GM18868 (cell line): ENCODE measurements around the gene MRPS6.

Experiments used
- ATAC-seq: cut with Tn5 transposase; IDR thresholded peaks from one replicate; pipeline ENCODE4 v1.9.1; 2021; ENCODE audit warnings: mild to moderate bottlenecking, moderate library complexity; ENCODE audit not compliant: unreplicated experiment

The MRPS6 gene

DNA sequence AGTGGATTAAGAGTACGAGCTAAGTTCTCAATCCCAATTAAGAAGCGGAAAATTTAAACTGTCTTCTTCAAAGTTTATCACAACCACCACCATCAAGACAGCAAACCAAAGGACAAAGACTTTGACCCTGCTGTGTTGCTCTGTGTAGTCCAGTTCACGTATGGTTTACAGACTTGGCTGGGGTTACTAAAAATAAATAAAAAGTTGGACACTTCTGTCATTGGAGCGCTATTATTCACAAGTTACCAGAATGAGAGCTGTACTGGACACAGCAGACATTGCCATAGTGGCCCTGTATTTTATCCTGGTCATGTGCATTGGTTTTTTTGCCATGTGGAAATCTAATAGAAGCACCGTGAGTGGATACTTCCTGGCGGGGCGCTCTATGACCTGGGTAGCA is 21.6 kb downstream of the MRPS6 start:
- no peak for ATAC-seq

GRCh38 chr21:34097442-34097841 is 24.1 kb downstream of the MRPS6 start:
- no peak for ATAC-seq

DNA sequence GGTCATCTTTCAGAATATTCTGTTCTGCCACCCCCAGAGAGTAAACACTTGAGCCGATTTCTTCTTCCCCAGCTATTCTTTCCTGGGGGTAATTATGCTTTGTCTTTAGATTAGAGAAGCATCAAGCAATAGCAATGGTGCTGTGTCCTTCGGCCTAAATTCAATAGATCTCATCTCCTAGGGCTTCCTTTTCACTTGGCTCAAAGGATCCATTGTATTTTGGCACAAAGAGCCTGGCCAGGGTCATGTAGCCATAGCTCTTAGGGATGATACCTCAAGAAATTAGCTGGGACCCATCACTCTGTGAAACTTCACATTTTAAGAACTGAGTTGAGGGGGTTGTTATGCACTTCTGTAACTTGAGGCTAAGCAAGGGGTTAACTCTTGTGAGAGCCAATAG is 27.0 kb downstream of the MRPS6 start:
- no peak for ATAC-seq

- no peak for ATAC-seq
These were observed 27.4 kb downstream of the MRPS6 start for GRCh38 chr21:34100790-34101189.

GRCh38 chr21:34105947-34106541 is 32.7 kb downstream of the MRPS6 start:
- ATAC-seq = no peak

DNA sequence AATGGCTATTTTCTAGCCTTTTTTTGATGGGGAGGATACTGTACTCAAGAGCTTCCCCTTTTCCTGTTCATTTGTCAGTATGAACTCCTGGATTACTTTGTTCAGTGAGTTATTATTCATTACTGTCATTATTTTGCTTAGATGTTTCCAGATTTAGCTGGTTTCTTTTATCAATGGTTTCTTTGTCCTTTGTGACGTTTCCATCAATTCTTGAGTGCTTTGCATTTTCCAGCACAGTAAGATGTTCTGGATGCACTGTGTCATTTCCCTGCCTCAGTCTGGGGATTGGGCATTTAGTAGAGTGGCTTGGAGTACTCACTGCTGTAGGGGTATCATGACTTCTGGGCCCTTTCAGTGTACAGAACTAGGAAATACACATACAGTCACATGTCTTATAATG is 34.2 kb downstream of the MRPS6 start:
- ATAC-seq = no peak

- ATAC-seq = no peak
These were observed 35.7 kb downstream of the MRPS6 start for GRCh38 chr21:34109075-34109474.

DNA sequence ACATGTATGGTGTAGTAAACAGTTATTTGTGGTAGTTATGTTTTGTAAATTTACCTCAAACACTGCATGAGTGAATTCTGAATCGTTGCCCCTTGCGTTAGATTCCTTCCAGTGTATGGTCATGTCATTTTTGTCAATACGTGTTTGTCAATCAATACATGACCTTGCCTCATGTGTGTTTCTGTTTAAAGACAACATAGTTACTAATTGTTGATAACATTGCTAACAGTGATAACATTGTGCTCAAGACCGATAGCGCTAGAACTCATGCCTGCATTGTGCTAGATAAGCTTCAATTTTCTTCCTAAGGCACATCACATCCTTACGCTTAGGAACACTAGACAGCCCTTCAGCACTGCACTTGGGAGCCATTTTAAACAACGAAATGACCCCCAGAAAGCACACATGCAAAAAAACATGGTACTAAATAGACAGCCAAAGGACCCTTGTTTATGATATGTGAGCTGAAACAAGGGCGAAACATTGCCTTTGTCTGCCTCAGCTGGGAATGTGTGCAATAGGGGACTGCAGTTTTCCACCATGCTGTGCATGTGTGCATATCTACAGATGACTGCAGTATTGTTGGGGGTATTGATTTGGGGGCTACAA is 37.3 kb downstream of the MRPS6 start:
- no peak for ATAC-seq

DNA sequence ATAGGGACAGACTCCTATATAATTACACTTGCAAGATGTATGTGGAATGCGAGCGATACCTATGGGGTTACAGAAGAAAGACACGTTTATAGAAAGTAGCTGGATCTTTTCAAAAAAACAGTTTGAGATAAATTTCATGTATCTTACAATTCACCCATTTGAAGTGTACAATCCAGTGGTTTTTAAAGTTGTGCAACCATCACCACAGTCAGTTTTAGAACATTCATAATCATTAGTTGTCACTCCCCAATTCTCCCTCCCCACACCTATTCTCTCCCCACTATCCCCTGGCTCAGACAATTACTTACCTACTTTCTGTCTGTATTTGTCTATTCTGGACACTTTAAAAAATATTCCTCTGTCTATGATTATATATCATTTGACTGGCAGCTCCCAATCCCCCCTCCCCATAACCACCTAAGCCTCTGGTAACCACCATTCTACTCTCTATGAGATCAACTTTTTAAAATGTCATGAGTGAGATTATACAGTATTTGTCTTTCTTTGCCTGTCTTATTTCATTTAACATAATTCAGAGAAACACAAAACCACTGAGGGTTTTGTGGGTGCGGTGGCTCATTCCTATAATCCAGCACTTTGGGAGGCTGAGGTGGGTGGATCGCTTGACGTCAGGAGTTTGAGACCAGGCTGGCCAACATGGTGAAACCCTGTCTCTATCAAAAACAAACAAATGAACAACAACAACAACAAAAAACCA is 39.1 kb downstream of the MRPS6 start:
- no peak for ATAC-seq

DNA sequence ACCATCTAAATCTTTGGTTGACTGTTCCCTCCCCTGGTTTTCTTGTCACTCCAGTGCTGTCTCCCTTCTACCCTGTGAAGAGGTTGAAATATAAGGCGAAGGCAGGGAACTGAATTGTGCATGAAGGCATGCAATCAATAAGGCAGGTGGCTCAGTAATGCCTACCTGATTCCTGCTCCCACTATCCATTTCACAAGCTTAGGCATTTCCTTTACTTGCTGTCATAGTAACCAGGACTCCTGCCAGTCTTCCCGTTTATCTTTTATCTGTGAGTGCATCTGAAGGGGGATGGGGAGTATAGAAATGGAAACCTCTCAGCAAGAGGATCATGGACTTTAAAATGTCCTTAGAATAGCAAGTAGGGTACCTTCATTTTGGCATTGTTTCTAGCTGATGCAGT is 40.5 kb downstream of the MRPS6 start:
- ATAC-seq = no peak

DNA sequence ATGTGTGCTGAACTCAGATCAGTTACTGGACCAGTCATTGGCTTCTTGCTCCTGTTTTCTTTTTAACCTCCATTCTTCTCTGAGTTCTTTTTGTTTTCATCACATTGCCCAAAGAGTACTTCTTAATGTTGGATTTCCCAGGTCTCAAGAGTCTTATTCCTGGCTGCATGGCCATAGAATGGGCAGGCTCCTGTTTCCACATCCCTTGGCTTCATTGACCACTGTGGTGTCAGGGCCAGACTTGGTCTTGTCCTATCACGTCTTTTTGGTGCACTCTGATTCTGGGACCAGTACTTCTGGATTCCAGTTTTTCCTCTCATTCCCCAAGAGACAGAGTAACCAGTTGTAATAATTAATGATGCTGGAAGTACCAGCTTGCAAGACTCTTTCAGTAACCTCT is 41.8 kb downstream of the MRPS6 start:
- ATAC-seq = no peak

DNA sequence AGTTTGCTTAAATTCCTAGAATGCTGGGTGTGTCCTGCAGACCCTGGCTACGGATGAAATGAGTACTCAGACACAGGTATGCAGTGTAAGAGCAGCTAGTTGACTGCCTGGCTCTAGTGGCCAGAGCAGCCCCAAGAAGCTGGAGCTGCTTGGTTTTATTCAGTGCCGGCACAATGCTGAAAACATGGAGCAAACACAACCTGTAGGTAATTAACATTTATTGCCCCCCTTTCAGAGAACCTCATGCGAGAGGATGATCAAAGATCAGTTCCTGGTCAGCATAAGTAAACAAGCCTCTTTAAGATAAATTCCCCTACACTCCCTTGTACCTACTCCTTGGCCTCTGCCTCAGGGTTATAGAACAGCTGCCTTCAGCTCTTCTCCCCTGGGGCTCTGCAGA is 43.2 kb downstream of the MRPS6 start:
- no peak for ATAC-seq

- ATAC-seq = no peak
These were observed 47.5 kb downstream of the MRPS6 start for GRCh38 chr21:34120867-34121266.

GRCh38 chr21:34122047-34122446 is 48.7 kb downstream of the MRPS6 start:
- ATAC-seq = no peak

- ATAC-seq = no peak
These were observed 50.2 kb downstream of the MRPS6 start for GRCh38 chr21:34123609-34124008.

DNA sequence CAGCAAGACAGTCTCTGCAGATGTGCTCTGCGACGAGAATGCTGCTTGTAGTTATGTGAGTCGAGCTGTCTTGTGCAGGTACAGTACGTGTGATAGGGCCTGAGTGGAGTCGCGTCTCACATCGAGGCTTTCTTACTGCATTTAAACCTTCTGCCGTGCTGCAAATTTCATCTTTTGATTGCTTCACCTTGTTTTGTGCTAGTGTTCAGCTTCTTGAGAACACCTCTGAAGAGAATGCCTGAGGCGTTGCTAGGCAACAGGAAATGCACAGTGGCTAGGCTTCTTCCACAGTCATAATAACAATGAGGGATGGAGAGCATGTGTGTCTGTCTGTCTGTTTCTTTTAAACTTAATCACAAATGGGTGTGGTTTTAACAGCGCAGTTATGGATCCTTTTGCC is 52.9 kb downstream of the MRPS6 start:
- no peak for ATAC-seq

DNA sequence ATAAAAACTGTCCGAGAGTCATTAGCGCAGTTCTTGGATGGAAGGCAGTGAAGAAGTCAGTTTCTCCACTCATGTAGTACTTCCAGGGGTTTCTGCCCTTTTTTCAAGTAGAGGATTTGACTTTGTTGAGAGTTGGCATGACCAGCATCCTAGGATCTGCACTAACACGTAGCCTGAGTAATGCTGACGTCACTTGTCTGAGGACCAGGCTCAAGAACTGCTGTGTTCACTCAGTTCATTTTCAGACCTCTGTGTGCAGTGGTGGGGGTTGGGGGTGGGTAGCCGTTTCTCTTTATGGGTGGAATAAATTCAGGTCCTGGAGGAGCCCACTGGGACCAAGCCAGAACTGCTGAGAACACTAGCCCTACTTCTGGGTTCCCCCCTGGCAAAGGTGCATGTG is 53.3 kb downstream of the MRPS6 start:
- ATAC-seq = no peak

DNA sequence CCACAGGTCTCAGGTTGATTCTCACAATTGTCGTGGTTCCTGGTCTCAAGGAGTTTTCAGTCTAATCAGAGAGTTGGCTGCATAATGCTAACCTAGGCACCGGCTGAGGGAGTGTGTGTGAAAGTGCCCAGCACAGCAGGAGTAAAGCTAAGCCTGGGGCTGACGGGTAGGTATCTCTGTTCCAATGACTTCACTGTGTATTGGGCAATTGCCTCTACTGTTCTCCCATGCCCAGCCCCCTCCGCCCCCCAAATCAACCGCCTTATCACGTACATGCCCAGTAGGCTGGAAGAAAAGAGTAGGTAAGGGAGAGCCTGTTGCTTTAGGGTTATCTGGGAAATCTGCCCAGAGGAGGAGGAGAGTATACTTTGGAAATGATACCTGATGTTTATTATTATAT is 54.7 kb downstream of the MRPS6 start:
- no peak for ATAC-seq

DNA sequence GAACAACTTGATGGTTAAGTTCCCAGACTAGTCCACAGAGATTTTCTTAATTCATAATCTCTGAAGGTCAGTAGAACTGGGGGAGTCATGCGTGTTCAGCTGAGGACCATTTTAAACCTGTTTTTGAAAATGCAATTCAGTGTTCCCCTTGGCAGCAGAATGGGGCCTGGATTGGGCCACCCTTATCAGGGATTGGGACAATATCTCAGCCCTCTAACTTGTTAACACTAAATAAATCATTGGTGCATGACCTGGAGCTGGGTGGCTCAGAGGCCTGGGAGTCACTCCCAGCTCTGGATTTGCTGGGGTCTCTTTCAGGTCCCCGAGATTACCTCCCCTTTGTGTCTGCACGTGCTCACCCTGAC is 55.3 kb downstream of the MRPS6 start:
- no peak for ATAC-seq

DNA sequence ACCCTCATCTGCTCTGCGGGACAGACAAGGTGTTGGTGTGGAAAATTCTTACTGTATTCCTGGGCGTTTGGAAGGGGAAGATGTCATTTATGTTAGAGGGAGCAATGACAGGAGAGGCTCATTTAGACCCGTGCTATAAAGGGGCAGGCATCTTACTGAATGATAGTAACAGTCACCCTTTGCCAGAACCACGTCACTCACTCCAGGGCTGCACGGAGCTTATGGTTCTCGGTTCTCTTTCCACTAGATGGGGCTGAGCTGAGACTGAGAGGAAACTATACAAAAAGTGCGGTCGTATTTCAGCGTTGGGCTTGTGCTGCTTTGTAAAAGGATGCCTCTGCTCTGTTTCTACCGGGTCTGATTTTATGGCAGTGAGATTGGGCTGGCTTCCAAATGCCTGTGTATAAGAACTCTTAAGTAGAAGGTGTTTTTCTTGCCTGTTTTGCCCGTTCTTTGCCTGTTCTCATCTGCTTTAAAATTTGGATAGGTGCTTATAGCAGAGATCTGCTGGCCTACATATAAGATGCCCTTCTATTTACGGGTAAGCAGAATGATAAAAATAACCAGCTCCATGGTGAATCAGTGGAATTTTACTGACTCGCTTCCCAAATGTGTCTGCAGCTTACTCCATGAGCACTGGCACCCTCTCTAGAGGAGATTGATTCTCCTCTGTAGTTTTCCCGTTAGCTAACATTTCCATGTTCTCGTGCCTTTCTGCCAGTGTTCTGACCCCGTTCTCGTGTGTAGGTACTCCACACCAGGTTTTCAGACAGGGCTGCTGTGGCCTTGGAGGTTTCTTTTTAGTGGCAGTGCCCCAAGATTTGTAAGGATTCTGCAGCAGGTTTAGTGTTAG is 55.9 kb downstream of the MRPS6 start:
- no peak for ATAC-seq

DNA sequence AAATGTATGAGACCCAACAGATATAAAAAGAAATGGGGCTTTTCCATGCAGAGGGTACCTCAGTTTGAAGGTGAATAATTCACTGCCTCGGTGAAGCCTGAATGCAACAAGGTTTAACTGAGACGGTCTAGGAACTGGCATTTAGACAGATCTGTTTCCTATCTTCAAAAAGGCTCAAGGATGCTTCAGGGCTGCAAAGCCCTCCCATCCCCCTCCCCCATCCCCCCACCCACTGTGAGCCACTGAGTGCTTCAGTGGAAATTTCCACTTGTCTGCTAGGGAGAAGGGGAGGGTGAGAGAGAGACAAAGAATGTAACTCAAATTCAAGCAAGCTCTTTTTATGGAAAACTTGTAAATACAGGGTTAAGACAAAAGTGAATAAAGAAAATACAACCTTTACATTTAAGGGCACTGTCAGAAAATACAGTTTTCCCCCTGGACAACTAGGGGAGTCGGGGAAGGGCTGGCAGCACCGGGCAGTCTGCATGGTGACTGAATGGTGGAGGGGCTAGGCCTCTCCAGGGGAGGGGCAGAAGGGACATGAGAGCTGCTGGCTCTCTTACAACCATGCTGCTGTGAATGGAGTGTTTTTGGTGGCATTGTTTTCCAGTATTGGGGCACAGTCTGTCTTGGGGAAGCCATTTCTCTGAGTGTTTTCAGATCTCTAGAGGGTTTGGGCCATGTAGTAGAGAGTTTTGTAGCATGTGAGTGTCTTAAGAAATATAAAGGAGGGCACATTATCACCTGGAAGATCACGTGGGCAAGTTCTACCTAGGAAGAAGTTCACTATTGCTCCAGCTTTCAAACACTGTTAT is 56.7 kb downstream of the MRPS6 start:
- no peak for ATAC-seq
